ENCODE data around the gene STX18. TPM values are rescaled to one million over a fixed set of nuclear protein-coding genes. Genes with fewer than 3 reads are reported as not detected.

The STX18 gene
- total and polyA plus RNA-seq, 2 experiments from 2014 or later = 15.9 to 18.1 TPM

- TF ChIP-seq ZNF462 (CRISPR knock-in tag; IDR thresholded peaks at IDR 0.05) = no peak
- TF ChIP-seq ETS1 (IDR thresholded peaks at IDR 0.05) = no peak
- TF ChIP-seq STAT1 (IDR thresholded peaks at IDR 0.05; ENCODE audit: unreplicated experiment) = no peak
- TF ChIP-seq ZNF114 (CRISPR knock-in tag; IDR thresholded peaks at IDR 0.05) = no peak
- TF ChIP-seq CTCF (conservative IDR thresholded peaks at IDR 0.05; ENCODE audit: low read depth in 2 of 2) = no peak
- TF ChIP-seq POLR2AphosphoS5 (IDR thresholded peaks at IDR 0.05; ENCODE audit: low read depth) = no peak
- no peak for TF ChIP-seq CREB1 (CRISPR knock-in tag; IDR thresholded peaks at IDR 0.05; ENCODE audit: low read depth)
- TF ChIP-seq EZH2phosphoT487 (IDR thresholded peaks at IDR 0.05; ENCODE audit: unreplicated experiment) = no peak
- TF ChIP-seq ZNF331 (CRISPR knock-in tag; IDR thresholded peaks at IDR 0.05; ENCODE audit: low read depth) = no peak
- no peak for TF ChIP-seq EZH2 (IDR thresholded peaks at IDR 0.05; ENCODE audit: low read depth, unreplicated experiment)
Measured at GRCh38 chr4:4480205-4480604, 61.6 kb downstream of the STX18 start (continued).
